ENCODE results near the gene COL4A4.

Gene COL4A4

GRCh38 chr2:226999661-227000060, 164.3 kb downstream of the COL4A4 start:
- TF ChIP-seq CTCF (conservative IDR thresholded peaks at IDR 0.05), result no peak
- H3K27ac ChIP-seq, result no peak overlapping the region

- no peak for TF ChIP-seq CTCF (conservative IDR thresholded peaks at IDR 0.05)
Observed at GRCh38 chr2:226995625-226996041, 168.4 kb downstream of the COL4A4 start.

GRCh38 chr2:226994775-226995174, 169.2 kb downstream of the COL4A4 start:
- no peak; the same call in 1 of the 2 replicates for TF ChIP-seq CTCF (conservative IDR thresholded peaks at IDR 0.05)
- no peak overlapping the region for H3K27ac ChIP-seq

More at GRCh38 chr2:226995625-226996041, 168.4 kb downstream of the COL4A4 start:
- H3K27ac ChIP-seq, result no peak overlapping the region; the same call in 1 of the 2 replicates

- TF ChIP-seq CTCF (conservative IDR thresholded peaks at IDR 0.05), result no peak
- H3K27ac ChIP-seq, result no peak overlapping the region
Observed at GRCh38 chr2:226993171-226993570, 170.8 kb downstream of the COL4A4 start.

- no peak overlapping the region for H3K27ac ChIP-seq
- no peak for TF ChIP-seq CTCF (conservative IDR thresholded peaks at IDR 0.05)
Observed at GRCh38 chr2:226991663-226992062, 172.3 kb downstream of the COL4A4 start.

GRCh38 chr2:226985583-226985946, 178.4 kb downstream of the COL4A4 start:
- peak; percentile 43 for TF ChIP-seq CTCF (conservative IDR thresholded peaks at IDR 0.05)
- no peak overlapping the region for H3K27ac ChIP-seq

- TF ChIP-seq CTCF (conservative IDR thresholded peaks at IDR 0.05), result peak; percentile 82
- H3K27ac ChIP-seq, result no peak overlapping the region; the same call in 1 of the 2 replicates
Observed at GRCh38 chr2:226984750-226985582, 179.0 kb downstream of the COL4A4 start.

Measured in VCaP (cell line).